GM21526 (cell line): ENCODE measurements around the gene LETM1.

Experiments
- ATAC-seq: cut with Tn5 transposase; IDR thresholded peaks from one replicate; pipeline ENCODE4 v1.9.1; 2021; ENCODE audit warnings: moderate library complexity; ENCODE audit not compliant: unreplicated experiment, low FRiP score

The LETM1 gene

GRCh38 chr4:1873291-1873690 lies 17.3 kb upstream of the LETM1 start:
- no peak for ATAC-seq

- no peak for ATAC-seq
These were observed 16.9 kb upstream of the LETM1 start for GRCh38 chr4:1872870-1873269.

GRCh38 chr4:1871471-1872021 lies 15.6 kb upstream of the LETM1 start:
- ATAC-seq = peak; percentile 4

- peak; percentile 55 for ATAC-seq
These were observed 14.9 kb upstream of the LETM1 start, which contains the start of gene NSD2 for GRCh38 chr4:1870578-1871443. Gene NSD2 (plus strand): TSS chr4:1871393. CDS start chr4:1900655, 29,262 bp downstream.

- peak; percentile 48 for ATAC-seq
These were observed 14.3 kb upstream of the LETM1 start for GRCh38 chr4:1870328-1870577.

GRCh38 chr4:1869530-1870327 lies 13.8 kb upstream of the LETM1 start:
- ATAC-seq = peak; percentile 14

- no peak for ATAC-seq
These were observed 13.0 kb upstream of the LETM1 start for GRCh38 chr4:1868912-1869311.

GRCh38 chr4:1868293-1868692 lies 12.3 kb upstream of the LETM1 start:
- ATAC-seq = no peak

GRCh38 chr4:1866189-1866661 lies 10.3 kb upstream of the LETM1 start:
- no peak for ATAC-seq

- ATAC-seq = no peak
These were observed 8.4 kb upstream of the LETM1 start for GRCh38 chr4:1864076-1865008.

GRCh38 chr4:1863297-1864033 lies 7.5 kb upstream of the LETM1 start:
- ATAC-seq = no peak

- no peak for ATAC-seq
These were observed 7.0 kb upstream of the LETM1 start for GRCh38 chr4:1862961-1863296.

GRCh38 chr4:1862055-1862911 lies 6.3 kb upstream of the LETM1 start:
- no peak for ATAC-seq

GRCh38 chr4:1859389-1859753 lies 3.4 kb upstream of the LETM1 start:
- ATAC-seq = no peak

- no peak for ATAC-seq
These were observed 2.0 kb upstream of the LETM1 start for GRCh38 chr4:1857931-1858330.

- no peak for ATAC-seq
These were observed 1.2 kb upstream of the LETM1 start for GRCh38 chr4:1856943-1857699.

- ATAC-seq = peak; percentile 10
These were observed 454 bp downstream of the LETM1 start for GRCh38 chr4:1855333-1856070.

- no peak for ATAC-seq
These were observed 1.2 kb downstream of the LETM1 start for GRCh38 chr4:1854752-1855151.
